ENCODE data around the gene OR2W3.

OR2W3 gene

GRCh38 chr1:247895163-247895637 lies at the start of gene OR2W3:
Gene OR2W3 (plus strand): TSS chr1:247895587. CDS start chr1:247895587, 0 bp downstream.
- no peak within 1 kb of the TSS for H3K4me3 ChIP-seq (ENCODE audit: low read depth, low read length)

GRCh38 chr1:247845693-247846017 lies 49.7 kb upstream of the OR2W3 start:
- no peak overlapping the region for H3K4me3 ChIP-seq (ENCODE audit: low read depth, low read length)

- H3K4me3 ChIP-seq (ENCODE audit: low read depth, low read length) = no peak overlapping the region
Observed at GRCh38 chr1:247848346-247848745, 47.0 kb upstream of the OR2W3 start.

GRCh38 chr1:247849616-247850015 lies 45.8 kb upstream of the OR2W3 start:
- H3K4me3 ChIP-seq (ENCODE audit: low read depth, low read length) = no peak overlapping the region

GRCh38 chr1:247854899-247855545 lies 40.4 kb upstream of the OR2W3 start:
- H3K4me3 ChIP-seq (ENCODE audit: low read depth, low read length) = no peak overlapping the region

- H3K4me3 ChIP-seq (ENCODE audit: low read depth, low read length) = no peak overlapping the region
Observed at GRCh38 chr1:247855911-247856310, 39.5 kb upstream of the OR2W3 start.

GRCh38 chr1:247857069-247857984 lies 38.1 kb upstream of the OR2W3 start, which contains the start of gene TRIM58:
Gene TRIM58 (plus strand): TSS chr1:247857187. CDS start chr1:247857247, 60 bp downstream.
- H3K4me3 ChIP-seq (ENCODE audit: low read depth, low read length) = peak within 1 kb of the TSS; percentile 55

GRCh38 chr1:247857985-247858619 lies 37.3 kb upstream of the OR2W3 start:
- H3K4me3 ChIP-seq (ENCODE audit: low read depth, low read length) = peak overlapping the region; percentile 55

- H3K4me3 ChIP-seq (ENCODE audit: low read depth, low read length) = no peak overlapping the region
Observed at GRCh38 chr1:247862756-247863155, 32.6 kb upstream of the OR2W3 start.

- no peak overlapping the region for H3K4me3 ChIP-seq (ENCODE audit: low read depth, low read length)
Observed at GRCh38 chr1:247864644-247865043, 30.7 kb upstream of the OR2W3 start.

- H3K4me3 ChIP-seq (ENCODE audit: low read depth, low read length) = no peak overlapping the region
Observed at GRCh38 chr1:247865416-247865815, 30.0 kb upstream of the OR2W3 start.

GRCh38 chr1:247883346-247883745 lies 12.0 kb upstream of the OR2W3 start:
- H3K4me3 ChIP-seq (ENCODE audit: low read depth, low read length) = no peak overlapping the region

- H3K4me3 ChIP-seq (ENCODE audit: low read depth, low read length) = no peak overlapping the region
Observed at GRCh38 chr1:247884797-247885413, 10.5 kb upstream of the OR2W3 start.

GRCh38 chr1:247895976-247896375 lies 589 bp downstream of the OR2W3 start:
- no peak overlapping the region for H3K4me3 ChIP-seq (ENCODE audit: low read depth, low read length)

GRCh38 chr1:247904122-247904521 lies 8.7 kb downstream of the OR2W3 start:
- H3K4me3 ChIP-seq (ENCODE audit: low read depth, low read length) = no peak overlapping the region

GRCh38 chr1:247905181-247905580 lies 9.8 kb downstream of the OR2W3 start:
- H3K4me3 ChIP-seq (ENCODE audit: low read depth, low read length) = no peak overlapping the region

GRCh38 chr1:247905910-247906503 lies 10.6 kb downstream of the OR2W3 start:
- H3K4me3 ChIP-seq (ENCODE audit: low read depth, low read length) = no peak overlapping the region

- H3K4me3 ChIP-seq (ENCODE audit: low read depth, low read length) = no peak overlapping the region
Observed at GRCh38 chr1:247906504-247907047, 11.2 kb downstream of the OR2W3 start.

GRCh38 chr1:247908766-247909165 lies 13.4 kb downstream of the OR2W3 start:
- no peak overlapping the region for H3K4me3 ChIP-seq (ENCODE audit: low read depth, low read length)

GRCh38 chr1:247913786-247914185 lies 18.4 kb downstream of the OR2W3 start:
- H3K4me3 ChIP-seq (ENCODE audit: low read depth, low read length) = no peak overlapping the region

All from iPS-11a (cell line).